HL-60 (cell line): ENCODE data around the gene SLC44A5.

Experiments
- POLR2AphosphoS5 ChIP-seq: IDR thresholded peaks from 2 replicates; pipeline ENCODE4 v1.6.1; 2012; ENCODE audit warnings: low read depth
- REST ChIP-seq: IDR thresholded peaks from 2 replicates; pipeline ENCODE4 v1.6.1; 2012; ENCODE audit warnings: low read depth; ENCODE audit not compliant: insufficient replicate concordance
- TF ChIP-seq, protein P1 (sequence below): IDR thresholded peaks from one replicate; pipeline ENCODE4 v1.5.1; 2011; ENCODE audit warnings: low read length, control low read depth, inconsistent platforms; ENCODE audit not compliant: insufficient read depth

GRCh38 chr1:75487399-75487798 lies 123.5 kb downstream of the SLC44A5 start:
- TF ChIP-seq, protein P1, sequence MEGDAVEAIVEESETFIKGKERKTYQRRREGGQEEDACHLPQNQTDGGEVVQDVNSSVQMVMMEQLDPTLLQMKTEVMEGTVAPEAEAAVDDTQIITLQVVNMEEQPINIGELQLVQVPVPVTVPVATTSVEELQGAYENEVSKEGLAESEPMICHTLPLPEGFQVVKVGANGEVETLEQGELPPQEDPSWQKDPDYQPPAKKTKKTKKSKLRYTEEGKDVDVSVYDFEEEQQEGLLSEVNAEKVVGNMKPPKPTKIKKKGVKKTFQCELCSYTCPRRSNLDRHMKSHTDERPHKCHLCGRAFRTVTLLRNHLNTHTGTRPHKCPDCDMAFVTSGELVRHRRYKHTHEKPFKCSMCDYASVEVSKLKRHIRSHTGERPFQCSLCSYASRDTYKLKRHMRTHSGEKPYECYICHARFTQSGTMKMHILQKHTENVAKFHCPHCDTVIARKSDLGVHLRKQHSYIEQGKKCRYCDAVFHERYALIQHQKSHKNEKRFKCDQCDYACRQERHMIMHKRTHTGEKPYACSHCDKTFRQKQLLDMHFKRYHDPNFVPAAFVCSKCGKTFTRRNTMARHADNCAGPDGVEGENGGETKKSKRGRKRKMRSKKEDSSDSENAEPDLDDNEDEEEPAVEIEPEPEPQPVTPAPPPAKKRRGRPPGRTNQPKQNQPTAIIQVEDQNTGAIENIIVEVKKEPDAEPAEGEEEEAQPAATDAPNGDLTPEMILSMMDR, result no peak
- TF ChIP-seq POLR2AphosphoS5 (no peak), REST (no peak)
